GM21423 (cell line): Measurements from ENCODE around the gene CDC73.
A peak's percentile ranks its signal among the peaks of the same experiment; 100 is the strongest.
"Not testable (repeated sequence)": the region's sequence is repeated elsewhere in the genome, so short reads cannot be mapped to it uniquely, and the experiment has no call there.

Experiments used
- ATAC-seq: cut with Tn5 transposase; IDR thresholded peaks from one replicate; pipeline ENCODE4 v1.9.1; 2021; ENCODE audit warnings: mild to moderate bottlenecking, moderate library complexity; ENCODE audit not compliant: unreplicated experiment

CDC73 gene

DNA sequence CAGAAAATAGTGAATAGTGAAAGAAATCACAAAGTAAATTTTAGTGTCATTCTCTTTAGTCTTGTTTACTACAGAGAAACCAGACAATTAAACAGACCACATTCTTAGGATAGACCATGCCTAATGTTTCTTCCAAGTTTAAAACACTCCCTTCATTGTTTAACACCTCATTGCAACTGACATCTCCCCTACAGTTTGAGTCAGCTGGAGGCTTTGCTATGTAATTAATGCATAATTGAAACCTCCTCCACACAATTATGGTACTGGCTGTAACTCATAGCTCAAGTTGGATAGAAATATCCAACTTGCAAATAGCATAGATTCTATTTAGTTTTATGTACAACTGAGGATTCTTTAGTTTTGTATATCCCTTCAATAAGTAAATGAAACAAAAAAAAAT, 99.8 kb downstream of the CDC73 start:
- no peak for ATAC-seq

DNA sequence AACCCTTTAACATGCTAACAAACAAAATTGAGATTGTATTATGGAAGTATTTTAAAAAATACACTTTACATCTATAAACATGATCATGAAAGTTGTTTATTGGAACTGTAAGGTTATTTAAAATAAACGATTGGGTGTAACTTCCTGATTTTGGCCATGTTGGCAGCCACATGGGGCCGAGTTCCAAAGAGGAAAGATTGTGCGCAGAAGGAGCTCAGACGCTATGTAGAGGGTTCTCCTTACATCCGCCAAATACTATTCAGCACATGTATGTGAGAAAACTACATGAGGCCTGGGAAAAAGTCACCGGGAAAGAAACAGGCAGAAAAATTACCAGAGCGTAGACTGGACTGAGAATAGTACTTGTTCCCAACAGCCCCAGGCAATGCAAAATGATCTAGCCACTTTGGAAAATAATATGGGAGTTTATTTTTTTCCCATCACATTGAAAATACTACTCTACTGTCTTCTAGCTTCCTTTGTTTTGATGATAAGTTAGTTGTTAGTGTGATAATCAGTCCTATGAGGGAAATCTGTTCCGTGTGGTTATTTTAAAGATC, 100.3 kb downstream of the CDC73 start:
- no peak for ATAC-seq

DNA sequence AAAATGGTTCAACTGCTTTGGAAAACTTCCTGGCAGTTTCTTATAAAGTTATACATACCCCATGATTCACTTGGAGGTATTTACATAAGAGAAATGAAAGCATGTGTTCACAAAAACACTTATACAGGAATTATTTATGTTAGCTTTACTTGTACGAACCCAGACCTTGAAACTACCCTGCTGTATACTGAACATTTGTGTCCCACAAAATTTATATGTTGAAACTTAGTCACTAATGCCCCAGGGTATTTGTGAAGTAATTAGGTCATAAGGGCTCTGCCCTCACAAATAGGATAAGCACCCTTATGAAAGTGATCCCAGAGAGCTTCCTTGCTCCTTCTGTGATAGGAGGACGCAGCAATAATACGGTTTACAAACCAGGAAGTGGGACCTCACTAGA, 107.3 kb downstream of the CDC73 start:
- ATAC-seq = no peak

DNA sequence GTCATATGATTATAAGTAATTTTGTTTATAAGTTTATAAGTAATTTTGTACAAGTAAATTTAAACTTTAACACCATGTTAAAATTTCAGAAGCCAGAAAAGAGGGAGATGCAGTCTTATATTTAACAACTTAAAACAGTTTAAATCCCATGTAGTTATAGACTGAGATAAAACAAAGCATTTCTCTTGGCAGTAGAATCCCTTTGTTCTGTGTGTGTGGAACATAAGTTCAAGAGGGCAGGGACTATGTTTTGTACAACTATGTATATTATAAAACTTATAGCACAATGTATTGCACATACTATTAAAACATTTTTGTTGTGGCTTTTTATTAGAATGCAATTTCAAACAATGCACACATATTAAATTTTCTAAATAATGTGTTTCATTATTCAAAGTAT, 109.3 kb downstream of the CDC73 start:
- not testable (repeated sequence) for ATAC-seq

DNA sequence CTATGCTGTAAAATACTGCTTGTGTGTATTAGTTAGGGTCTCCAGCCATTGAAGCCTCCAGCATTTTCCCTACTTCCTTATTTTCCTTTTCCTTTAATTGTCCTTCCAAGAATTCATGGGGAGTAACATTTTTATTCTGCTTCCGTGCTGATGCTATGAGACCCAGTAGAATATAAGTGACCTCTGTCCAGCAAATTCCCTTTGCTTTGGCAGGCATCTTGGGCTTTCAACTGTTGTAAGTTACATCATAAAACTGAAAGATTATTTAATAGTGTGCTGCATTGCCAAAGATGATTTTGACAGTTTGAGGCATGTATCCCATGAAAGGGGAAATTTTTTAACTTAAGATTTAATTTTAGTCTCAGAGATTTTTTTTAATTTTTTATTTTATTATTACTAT, 112.7 kb downstream of the CDC73 start:
- no peak for ATAC-seq

DNA sequence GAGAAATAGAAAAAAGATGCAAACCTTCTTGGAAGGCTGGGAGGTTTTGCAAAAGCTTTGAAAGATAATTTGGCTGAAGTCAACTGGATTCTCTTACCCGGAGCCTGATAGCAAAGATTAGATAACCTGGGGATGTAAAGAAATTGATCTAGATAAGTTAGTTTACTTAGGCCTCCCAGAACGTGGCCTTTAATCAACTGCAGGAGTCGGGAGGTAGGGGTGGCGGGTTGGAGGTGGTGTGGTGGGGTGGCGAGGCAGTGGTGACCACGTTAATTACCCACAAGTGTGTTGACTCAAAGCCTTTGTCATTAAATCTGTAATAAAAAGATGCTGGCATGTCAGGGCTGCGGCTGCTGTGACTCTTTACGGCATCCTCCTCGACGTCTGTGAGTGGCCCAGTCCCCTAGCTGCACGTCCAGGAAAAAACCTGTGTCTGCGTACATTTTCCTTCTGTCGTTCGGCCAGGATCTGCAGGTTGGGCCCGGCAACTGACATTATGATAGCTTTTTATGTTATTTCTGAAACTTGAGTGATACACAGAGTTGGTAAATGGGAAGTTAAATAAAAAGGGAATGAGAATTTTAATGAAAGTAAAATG, 115.6 kb downstream of the CDC73 start:
- no peak for ATAC-seq

DNA sequence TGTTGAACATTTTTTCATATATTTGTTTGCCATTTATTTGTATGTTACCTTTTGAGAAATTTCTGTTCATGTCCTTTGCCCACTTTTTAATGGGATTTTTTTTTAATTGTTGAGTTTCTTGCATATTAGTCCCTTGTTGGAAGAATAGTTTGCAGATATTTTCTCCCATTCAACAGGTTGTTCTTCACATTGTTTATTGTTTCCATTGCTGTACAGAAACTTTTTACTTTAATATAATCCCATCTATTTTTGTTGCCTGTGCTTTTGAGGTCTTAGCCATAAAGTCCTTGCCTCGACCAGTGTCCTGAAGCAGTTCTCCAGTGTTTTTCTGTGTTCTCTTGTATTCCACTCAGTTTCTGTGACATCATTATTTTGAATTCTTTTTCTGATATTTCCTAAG, 118.8 kb downstream of the CDC73 start:
- no peak for ATAC-seq

DNA sequence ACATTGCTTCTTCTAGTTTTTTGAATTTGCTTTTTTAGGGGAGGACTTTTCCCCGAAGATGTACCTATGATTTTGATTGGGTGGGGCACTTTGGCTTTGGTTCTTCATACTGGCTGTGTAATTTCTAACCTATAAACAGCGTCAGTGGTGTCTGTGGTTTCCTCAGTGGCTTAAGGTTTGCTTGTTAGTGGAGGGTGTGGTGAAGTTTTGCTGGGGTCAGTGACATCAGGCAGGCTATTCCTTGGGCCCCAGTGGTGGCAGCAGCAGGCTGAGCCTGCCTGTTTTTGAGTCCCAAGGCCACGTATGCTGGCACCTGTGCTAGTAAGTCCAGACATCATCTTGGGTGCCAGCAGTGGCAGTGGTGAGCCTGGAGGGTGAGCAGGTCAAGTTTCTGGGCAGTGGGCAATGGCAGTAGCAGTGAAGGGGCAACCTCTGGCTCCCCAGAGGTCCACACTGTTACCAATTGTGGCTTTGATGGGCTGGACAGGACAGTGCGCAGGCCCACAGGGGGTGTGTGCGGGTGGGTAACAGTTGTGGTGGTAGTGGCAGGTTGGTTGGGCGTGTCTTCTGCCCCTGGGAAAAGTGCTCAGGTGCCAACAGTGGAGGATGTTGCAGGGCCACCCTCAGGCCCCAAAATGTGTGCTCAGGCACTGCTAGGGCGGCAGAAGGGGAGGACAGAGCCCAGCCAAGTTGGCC, 119.4 kb downstream of the CDC73 start:
- peak; percentile 79 for ATAC-seq

DNA sequence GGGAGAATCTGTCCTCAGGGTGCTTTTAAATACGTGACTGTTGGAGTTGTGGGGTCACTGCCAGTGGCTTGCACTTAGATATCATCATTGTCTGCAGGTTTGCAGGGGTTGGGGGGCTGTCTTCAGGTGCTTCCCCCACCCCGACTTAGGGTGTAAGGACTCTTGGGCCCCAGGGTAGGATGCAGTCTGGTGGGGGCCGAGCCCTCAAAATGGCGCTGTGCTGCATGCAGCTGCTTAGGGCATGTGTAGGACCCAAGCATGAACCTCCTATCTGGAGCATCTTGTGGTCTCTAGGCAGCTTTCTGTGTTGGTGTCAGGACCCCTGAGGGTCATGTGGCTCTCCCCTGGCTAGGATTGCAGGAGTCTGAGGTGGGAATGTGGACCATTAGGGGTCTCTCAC, 120.2 kb downstream of the CDC73 start:
- no peak for ATAC-seq

DNA sequence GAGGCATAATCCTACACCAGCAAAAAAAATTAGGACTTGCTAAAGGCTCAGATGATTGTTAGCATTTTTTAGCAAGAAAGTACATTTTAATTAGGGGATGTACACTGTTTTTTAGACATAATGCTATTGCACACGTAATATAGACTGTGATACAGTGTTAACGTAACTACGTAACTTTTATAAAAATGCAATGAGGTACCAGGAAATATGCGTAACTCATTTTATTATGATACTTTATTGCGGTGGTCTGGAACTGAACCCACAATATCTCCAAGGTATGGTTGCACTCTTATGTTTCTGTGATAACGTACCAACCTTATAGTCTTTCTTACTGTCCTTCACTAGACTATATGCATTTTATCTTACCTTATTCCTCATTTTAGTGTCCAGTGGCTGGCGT, 127.4 kb downstream of the CDC73 start:
- no peak for ATAC-seq

DNA sequence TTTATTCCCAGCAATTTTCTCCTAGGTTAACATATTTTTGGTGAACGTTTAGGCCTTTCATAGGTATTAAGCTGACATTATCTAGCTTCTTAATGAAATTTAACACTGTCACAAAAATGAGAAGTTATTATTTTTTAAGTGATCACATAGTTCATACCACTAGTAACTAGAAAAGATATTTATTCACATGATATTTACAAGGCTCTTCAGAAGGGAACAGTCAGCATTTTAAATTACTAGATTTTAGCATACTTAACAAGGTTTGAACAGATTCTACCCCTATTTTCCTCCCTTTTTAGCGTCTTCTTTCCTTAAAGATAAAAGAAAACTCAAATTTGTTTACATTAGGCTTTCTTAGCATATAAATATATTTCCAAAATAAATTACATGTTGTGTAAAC, 130.1 kb downstream of the CDC73 start:
- ATAC-seq = no peak

DNA sequence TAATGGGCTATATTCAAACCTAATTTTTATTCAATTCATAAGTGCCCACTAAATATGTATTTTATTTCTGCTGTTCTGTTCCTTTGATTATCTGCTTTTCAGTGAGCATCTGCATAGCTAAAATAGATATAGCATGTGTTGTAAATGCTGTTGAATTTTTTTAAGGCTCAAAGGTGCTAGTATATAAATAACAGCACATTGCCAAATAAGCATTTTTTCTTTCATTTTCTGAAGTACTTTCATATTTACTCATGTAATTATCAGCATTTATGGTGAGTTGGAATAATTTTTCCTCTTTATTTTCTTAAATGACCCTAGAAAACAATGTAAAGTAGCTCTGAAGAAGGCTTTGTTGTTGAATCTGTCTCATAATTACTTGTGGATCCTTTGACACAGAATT, 134.2 kb downstream of the CDC73 start:
- no peak for ATAC-seq

DNA sequence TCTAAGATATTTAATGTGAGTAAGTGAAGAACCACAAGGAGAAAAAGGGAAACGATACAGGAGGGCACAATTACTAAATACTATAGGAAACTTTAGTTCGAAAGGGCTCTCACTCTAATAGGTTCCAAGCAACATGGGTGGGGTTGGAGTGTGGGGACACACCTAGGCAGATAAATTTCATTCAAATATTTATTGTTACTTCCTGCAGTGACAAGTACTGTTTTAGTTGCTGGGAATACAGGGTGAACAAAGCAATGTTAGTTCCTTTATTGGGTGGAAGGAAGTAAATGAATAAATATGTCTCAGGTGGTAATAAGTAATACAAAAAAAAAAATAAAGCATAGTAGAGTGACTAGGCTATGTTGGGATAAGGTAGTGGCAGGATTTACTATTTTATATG, 137.8 kb downstream of the CDC73 start:
- ATAC-seq = no peak

DNA sequence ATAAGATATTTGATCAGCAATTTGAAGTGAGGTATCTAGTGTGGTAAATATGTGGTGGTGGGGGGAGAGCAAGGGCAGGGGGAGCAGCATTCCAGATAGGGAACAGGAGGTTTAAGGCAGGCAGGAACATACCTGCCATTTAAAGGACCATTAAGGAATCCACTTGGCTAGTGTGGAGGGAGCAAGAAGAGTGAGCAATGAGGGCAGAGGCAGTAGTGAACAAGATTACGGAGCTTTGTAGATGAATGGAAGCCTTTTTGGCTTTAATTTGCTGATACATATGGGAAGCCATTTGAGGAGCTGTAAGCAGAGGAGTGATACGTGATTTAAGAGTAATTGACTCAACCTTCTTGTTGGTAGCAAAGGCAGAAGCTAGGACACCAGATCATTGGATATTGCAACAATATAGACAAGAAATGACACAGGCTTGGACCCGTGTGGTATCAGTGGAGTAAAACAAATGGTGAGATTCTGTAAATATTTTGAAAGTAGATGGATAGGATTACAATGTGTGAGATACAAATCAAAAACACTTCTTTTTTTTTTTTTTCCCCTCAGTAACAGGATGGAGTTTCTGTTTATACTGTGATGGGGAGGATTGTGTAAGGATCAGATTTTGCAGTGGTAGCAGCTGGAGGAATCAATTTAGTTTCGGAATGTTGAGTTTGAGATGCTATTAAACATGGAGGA, 138.4 kb downstream of the CDC73 start:
- ATAC-seq = no peak

DNA sequence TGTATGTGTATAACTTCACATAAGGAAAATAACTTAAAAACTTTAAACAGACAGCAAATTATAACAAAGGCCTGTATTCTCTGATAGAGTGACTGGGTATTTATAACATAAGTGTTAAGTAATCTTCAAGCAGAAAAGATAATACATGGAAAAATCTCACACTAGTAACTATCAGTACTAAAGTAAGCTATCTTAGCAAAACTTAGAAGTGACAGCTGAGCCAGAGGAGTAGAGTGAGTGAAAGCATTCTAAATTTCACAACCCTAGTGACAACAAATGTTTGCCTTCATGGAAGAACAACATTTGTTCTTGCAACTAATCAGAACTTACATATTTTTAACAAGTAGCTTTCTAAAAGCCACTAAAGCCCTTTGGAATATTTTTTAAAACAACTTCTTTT, 139.1 kb downstream of the CDC73 start:
- ATAC-seq = no peak

DNA sequence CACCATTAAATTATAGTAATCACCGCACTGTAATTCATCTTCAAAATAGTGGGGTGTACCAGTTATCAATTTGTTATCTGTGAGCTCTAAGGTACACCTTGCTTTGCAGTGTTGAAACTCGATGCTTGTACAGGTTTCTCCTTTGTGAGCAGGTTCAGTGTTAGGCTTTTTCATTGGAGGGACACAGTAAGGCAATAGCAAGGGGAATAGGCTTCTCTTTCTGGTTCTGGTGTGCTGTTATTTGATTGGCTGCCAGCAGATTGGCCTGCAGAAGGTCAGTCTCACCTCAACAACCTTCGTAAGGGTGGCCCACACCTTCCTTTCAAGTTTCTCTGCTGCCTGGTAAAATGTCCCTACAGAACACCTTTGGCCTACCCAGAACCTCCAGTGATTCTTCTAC, 140.8 kb downstream of the CDC73 start:
- no peak for ATAC-seq

DNA sequence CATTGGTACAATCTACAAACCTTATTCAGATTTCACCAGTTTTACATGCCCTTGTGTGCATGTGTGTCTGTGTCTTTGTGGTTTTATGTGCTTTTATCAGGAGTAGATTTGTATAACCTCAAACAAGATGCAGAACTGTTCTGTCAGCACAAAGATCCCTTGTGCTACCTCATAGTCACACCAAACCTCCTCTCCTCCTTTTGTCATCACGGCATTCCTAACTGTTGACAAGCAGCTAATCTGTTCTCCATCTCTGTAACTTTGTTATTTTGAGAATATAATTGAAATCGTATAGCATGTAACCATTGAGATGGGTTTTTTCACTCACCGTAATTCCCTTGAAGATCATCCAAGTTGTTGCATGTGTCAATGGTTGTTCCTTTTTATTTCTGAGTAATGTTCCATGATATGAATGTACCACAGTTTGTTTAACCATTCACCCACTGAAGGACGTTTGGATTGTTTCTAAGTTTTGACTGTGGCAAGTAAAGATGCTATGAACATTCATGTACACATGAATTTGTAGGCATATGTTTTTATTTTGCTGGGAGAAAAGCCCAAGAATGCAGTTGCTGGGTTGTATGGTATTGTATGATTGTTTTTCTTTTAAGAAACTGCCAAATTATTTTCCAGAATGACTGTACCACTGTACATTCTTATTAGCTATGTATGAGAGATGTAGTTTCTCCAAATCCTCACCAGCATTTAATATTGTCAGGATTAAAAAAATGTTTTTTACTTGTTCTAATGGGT, 142.7 kb downstream of the CDC73 start:
- ATAC-seq = no peak

DNA sequence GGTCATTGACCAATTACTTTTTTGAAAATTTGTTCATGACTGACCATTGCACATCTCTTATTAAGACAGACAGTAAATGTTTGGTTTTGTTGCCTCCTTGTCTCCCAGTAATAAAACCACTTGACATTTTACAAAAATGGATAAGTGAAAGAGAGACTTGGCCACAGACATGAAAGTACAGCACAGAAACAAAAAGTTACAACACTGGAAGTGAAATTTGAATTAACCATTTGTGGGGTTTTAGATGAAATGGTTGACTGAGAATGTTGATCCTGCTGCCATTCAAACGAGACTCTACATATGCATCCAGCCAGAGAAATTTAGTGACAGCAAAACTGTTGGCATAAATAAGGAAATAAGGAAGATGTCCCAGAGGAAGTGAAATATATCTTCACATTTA, 143.9 kb downstream of the CDC73 start:
- peak; percentile 53 for ATAC-seq

DNA sequence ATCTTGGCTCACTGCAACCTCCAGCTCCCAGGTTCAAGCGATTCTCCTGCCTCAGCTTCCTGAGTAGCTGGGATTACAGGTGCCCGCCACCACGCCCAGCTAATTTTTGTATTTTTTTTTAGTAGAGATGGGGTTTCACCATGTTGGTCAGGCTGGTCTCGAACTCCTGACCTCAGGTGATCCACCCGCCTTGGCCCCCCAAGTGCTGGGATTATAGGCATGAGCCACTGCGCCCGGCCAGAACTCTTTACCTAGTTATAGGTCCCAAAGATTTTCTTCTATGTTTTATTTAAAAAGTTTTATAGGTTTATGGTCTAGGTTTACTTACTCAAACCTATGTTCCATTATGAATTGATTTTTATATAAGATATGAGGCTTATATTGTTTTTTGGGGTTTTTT, 145.0 kb downstream of the CDC73 start:
- not testable (repeated sequence) for ATAC-seq

DNA sequence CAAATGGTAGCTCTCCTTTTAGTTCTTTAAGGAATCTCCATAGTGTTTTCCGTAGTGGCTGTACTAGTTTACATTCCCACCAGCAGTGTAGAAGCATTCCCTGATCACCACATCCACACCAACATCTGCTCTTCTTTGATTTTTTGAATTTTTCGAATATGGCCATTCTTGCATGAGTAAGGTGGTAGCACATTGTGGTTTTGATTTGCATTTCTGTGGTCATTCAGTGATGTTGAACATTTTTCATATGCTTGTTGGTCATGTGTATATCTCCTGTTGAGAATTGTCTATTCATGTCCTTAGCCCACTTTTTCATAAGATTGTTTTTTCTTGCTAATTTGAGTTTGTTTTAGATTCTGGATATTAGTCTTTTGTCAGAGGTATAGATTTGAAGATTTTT, 149.2 kb downstream of the CDC73 start:
- ATAC-seq = peak; percentile 98

DNA sequence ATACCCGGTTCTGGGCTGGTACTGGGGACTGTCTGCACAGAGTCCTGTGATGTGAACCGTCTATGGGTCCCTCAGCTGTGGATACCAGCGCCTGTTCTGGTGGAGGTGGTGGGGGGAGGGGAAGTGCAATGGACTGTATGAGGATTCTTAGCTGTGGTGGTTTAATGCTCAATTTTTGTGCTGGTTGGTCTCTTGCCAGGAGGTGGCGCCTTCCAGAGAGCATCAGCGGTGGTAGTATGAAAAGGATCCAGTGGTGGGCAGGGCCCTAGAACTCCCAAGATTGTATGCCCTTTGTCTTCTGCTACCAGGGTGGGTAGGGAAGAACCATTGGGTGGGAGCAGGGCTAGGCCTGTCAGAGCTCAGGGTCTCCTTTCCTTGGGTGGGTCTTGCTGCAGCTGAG, 153.9 kb downstream of the CDC73 start:
- no peak for ATAC-seq
